Type B pancreatic cell (in vitro differentiated cells): ENCODE measurements around the gene NUBPL. TPM values are rescaled to one million over a fixed set of nuclear protein-coding genes. Genes with fewer than 3 reads are reported as not detected.

Source experiments
- DNase-seq: peaks from one replicate; pipeline ENCODE4 v3.0.0; 2021; ENCODE audit warnings: mixed read lengths; ENCODE audit not compliant: unreplicated experiment; ENCODE audit errors: extremely low spot score
- H3K27ac Mint-ChIP-seq: 2 replicates; pipeline ENCODE4 v1.8.0; 2021; ENCODE audit warnings: mild to moderate bottlenecking, mixed read lengths
- H3K27me3 Mint-ChIP-seq: 2 replicates; pipeline ENCODE4 v1.8.0; 2021; ENCODE audit warnings: mixed read lengths
- H3K36me3 Mint-ChIP-seq: 2 replicates; pipeline ENCODE4 v1.8.0; 2021; ENCODE audit warnings: mixed read lengths
- H3K4me1 Mint-ChIP-seq: one replicate; pipeline ENCODE4 v1.8.0; 2021; ENCODE audit warnings: mixed read lengths; ENCODE audit not compliant: unreplicated experiment
- H3K4me3 Mint-ChIP-seq: 2 replicates; pipeline ENCODE4 v1.8.0; 2021; ENCODE audit warnings: mild to moderate bottlenecking, mixed read lengths
- H3K9me3 Mint-ChIP-seq: 2 replicates; pipeline ENCODE4 v1.8.0; 2021; ENCODE audit warnings: mixed read lengths
- total RNA-seq: library from RNA; stranded (reverse); gene quantifications from 2 replicates; pipeline ENCODE4 v1.2.1, GENCODE V29; 2021; ENCODE audit warnings: low replicate concordance
- TF ChIP-seq, protein P1 (sequence below): fragments of 200-600 bp; sonication (generic); conservative IDR thresholded peaks from 2 replicates; pipeline ENCODE4 v1.5.0; 2021; ENCODE audit warnings: antibody characterized with exemption, mild to moderate bottlenecking

NUBPL gene
- total RNA-seq, 1 donor from 2014 or later, result 16.5 TPM

DNA sequence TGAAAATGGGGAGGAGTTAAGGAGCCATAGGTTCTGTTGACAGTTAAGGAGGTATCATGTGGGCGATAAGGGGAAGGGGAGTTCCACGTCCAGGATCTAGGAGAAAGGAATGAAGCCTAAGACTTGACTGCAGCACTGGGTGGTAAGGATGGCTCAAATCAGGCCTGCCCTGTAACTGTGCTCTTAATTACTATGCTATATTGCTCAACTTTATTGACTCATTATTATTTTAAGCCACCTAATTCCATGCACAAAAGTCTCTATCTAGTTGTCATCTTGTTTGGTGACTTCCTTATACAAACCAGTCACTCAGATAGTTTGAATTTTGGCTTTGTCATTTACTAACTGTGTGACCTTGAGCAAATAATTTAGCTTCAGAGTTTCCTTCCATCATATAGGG lies 273.8 kb downstream of the NUBPL start:
- no peaks in the 10 kb centered on the region for H3K27me3 Mint-ChIP-seq
- H3K36me3 Mint-ChIP-seq, result no peaks in the 10 kb centered on the region
- H3K4me1 Mint-ChIP-seq, result no peaks in the 10 kb centered on the region
- no peaks in the 10 kb centered on the region for H3K9me3 Mint-ChIP-seq
- DNase-seq, result no peak
- TF ChIP-seq, protein P1, sequence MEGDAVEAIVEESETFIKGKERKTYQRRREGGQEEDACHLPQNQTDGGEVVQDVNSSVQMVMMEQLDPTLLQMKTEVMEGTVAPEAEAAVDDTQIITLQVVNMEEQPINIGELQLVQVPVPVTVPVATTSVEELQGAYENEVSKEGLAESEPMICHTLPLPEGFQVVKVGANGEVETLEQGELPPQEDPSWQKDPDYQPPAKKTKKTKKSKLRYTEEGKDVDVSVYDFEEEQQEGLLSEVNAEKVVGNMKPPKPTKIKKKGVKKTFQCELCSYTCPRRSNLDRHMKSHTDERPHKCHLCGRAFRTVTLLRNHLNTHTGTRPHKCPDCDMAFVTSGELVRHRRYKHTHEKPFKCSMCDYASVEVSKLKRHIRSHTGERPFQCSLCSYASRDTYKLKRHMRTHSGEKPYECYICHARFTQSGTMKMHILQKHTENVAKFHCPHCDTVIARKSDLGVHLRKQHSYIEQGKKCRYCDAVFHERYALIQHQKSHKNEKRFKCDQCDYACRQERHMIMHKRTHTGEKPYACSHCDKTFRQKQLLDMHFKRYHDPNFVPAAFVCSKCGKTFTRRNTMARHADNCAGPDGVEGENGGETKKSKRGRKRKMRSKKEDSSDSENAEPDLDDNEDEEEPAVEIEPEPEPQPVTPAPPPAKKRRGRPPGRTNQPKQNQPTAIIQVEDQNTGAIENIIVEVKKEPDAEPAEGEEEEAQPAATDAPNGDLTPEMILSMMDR, result no peak
- H3K4me3 Mint-ChIP-seq, result no peak overlapping the region
- no peak overlapping the region for H3K27ac Mint-ChIP-seq

DNA sequence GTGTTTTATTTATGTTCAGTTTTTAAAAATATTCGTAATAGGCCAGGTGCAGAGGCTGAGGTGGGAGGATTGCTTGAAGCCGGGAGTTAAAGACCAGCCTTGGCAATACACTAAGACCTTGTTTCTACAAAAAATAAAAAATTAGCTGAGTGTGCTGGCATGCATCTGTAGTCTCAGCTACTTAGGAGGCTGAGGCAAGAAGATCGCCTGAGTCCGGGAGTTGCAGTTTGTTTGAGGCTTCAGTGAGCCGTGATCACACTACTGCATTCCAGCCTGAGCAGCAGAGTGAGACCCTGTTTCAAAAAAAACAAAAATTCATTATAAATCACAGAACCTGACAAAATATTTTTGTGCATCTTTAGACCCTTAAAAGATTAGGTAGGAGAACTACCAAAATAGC lies 275.8 kb downstream of the NUBPL start:
- Mint-ChIP-seq H3K4me3 (no peak overlapping the region), H3K27me3 (no peaks in the 10 kb centered on the region), H3K36me3 (no peaks in the 10 kb centered on the region), H3K4me1 (no peaks in the 10 kb centered on the region), H3K27ac (no peak overlapping the region), H3K9me3 (no peaks in the 10 kb centered on the region)
- TF ChIP-seq, protein P1, result no peak
- no peak for DNase-seq

DNA sequence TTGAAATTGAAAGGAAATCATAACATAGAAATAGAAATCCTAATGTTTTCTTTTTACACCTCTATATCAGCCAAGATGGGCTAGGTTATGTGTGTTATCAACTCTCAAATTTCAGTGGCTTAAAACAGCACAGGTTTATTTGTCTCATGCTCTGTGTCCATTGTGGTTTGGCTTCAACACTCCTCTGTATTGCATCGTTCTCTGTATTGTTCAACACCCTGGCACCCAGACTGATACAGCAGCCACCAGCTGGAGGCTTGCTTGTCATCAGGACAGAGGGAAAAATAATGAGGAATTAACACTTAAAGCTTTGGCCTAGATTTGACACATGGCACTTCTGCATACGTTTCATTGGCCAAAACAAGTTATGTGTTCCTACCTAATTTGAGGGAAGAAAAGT lies 281.7 kb downstream of the NUBPL start:
- TF ChIP-seq, protein P1, result no peak
- Mint-ChIP-seq H3K9me3 (no peaks in the 10 kb centered on the region), H3K4me1 (no peaks in the 10 kb centered on the region), H3K36me3 (no peaks in the 10 kb centered on the region), H3K27ac (no peak overlapping the region), H3K4me3 (no peak overlapping the region), H3K27me3 (no peaks in the 10 kb centered on the region)
- no peak for DNase-seq

DNA sequence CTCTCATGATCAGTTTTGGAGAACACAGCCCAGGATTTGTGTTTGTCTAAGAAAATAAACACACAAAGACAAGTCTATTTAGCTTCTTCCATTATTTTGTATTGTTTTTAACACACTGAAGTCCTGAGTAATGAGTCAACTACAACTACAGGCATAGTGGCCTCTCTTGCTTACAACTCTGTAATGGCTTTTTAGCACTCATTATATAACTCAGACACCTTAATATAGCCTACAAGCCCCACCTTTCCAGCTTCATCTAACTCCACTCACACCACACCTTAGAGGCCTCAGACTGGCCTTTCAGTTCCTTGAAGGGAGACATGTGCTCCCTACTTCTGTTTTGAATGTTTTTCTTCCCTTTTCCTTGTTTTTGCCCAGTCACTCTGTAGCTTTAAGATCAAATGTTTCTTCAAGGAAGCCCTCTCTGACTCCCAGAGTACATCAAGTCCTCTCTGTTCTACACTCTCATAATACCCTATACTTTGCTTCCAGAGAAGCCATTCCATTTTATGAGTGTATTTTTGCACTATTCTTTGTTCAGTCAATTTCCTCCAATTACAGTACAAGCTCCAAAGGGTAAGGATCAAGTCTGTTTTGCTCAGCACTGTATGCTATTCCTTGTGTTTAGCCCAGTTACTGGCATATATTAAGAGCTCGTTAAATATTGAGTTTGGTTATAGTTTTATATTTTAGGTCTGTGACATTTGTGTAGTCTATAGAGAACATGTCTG lies 282.3 kb downstream of the NUBPL start:
- no peaks in the 10 kb centered on the region for H3K4me1 Mint-ChIP-seq
- TF ChIP-seq, protein P1, result no peak
- no peak for DNase-seq
- H3K36me3 Mint-ChIP-seq, result no peaks in the 10 kb centered on the region
- H3K4me3 Mint-ChIP-seq, result no peak overlapping the region
- H3K27ac Mint-ChIP-seq, result no peak overlapping the region
- no peaks in the 10 kb centered on the region for H3K9me3 Mint-ChIP-seq
- H3K27me3 Mint-ChIP-seq, result no peaks in the 10 kb centered on the region

DNA sequence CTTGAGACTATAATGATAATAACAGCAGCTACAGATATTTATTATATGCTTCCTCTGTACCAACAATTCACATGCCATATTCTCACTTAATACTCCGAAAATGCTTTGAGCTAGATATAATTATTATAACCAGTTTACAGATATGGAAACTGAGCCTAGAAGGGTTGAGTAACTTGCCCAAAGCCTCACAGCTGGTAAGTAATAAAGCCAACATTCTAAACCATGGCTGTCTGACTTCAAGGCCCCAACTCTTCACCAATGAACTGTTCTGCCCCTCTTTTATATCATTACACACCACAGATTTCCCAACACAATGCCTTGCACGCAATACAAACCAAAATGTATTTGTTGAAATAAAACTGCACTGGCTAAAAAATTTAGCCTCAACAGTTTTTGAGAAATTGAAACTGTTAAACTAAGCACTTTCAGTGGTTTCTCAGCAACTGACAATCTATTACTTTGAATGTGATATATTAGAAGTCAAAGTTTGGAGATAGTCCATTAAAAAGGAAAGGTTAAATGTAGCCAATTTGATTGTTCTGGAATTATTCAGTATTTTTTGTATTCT lies 293.4 kb downstream of the NUBPL start:
- Mint-ChIP-seq H3K9me3 (peaks cover 5% of the 10 kb centered on the region), H3K27me3 (no peaks in the 10 kb centered on the region), H3K4me1 (no peaks in the 10 kb centered on the region), H3K27ac (no peak overlapping the region), H3K4me3 (no peak overlapping the region), H3K36me3 (no peaks in the 10 kb centered on the region)
- DNase-seq, result no peak
- TF ChIP-seq, protein P1, result no peak
